ENCODE measurements around the gene MYO1D.

Gene MYO1D

DNA sequence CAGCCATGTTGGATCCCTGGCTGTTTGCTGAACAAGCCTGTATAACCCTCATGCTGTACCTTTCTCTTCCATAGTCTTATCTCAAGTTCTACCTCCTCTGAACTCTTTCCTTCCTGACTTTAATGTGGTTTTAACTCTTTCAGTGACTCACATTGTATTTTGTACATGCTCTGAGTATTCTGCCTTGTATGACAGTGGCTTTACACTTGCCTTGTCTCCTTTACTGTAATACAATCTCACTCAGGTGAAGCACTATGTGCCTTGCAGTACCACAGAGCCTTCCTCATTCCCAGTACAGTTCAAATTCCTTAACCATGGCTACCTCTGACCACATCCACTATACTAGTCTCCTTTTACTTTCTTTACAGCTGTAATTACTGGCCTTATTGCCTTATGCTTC, 418.6 kb downstream of the MYO1D start:
- Histone ChIP-seq H3K27ac (ENCODE audit: low read length) (no peak overlapping the region), H3K4me2 (ENCODE audit: low read depth, low read length) (no peak overlapping the region), H3K4me3 (ENCODE audit: low read length) (no peak overlapping the region), H3K79me2 (ENCODE audit: low read length) (peaks cover 92% of the 10 kb centered on the region), H3K9me2 (replicated peaks; ENCODE audit: insufficient read depth, low read length) (no peaks in the 10 kb centered on the region), H3K4me1 (ENCODE audit: low read length) (peaks cover 5% of the 10 kb centered on the region), H2AFZ (ENCODE audit: low read length) (no peak overlapping the region), H3K9me3 (replicated peaks; ENCODE audit: insufficient read depth, low read length) (no peaks in the 10 kb centered on the region), H3K27me3 (replicated peaks; ENCODE audit: insufficient read depth, low read length) (no peaks in the 10 kb centered on the region), H3F3A (ENCODE audit: insufficient read depth, low read length) (peaks cover 5% of the 10 kb centered on the region), H4K20me1 (ENCODE audit: insufficient read depth, low read length) (peaks cover 12% of the 10 kb centered on the region; the same call in 1 of the 2 replicates), H3K9ac (ENCODE audit: low read length) (no peak overlapping the region), H3K36me3 (replicated peaks; ENCODE audit: insufficient read depth, low read length) (peaks cover 23% of the 10 kb centered on the region)
- TF ChIP-seq EZH2phosphoT487 (IDR thresholded peaks at IDR 0.05; ENCODE audit: low read length) (no peak), EZH2 (optimal IDR thresholded peaks at IDR 0.05; ENCODE audit: low read depth, low read length) (no peak)
- TF ChIP-seq, protein P1, sequence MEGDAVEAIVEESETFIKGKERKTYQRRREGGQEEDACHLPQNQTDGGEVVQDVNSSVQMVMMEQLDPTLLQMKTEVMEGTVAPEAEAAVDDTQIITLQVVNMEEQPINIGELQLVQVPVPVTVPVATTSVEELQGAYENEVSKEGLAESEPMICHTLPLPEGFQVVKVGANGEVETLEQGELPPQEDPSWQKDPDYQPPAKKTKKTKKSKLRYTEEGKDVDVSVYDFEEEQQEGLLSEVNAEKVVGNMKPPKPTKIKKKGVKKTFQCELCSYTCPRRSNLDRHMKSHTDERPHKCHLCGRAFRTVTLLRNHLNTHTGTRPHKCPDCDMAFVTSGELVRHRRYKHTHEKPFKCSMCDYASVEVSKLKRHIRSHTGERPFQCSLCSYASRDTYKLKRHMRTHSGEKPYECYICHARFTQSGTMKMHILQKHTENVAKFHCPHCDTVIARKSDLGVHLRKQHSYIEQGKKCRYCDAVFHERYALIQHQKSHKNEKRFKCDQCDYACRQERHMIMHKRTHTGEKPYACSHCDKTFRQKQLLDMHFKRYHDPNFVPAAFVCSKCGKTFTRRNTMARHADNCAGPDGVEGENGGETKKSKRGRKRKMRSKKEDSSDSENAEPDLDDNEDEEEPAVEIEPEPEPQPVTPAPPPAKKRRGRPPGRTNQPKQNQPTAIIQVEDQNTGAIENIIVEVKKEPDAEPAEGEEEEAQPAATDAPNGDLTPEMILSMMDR (IDR thresholded peaks at IDR 0.05; ENCODE audit: low read length) = no peak
- DNase-seq = no peak

DNA sequence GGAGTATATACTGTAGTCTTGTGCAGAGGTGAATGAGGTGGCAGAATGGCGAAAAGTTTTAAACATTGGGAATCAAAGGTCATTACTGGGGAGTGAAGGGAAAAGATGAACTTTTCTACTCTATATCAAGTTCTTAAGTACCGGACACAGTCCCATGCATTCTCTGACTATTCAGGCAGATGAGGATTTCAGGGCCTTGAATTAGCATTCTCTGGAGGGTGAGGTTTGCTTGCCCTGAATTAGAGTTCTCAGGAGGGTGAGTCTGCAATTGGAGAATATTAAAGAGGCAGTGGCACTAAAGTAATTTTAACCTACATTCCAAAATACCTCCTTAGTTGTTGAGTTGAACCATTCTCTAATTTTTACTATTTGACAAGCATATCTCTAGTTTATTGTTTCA, 423.6 kb downstream of the MYO1D start:
- Histone ChIP-seq H4K20me1 (ENCODE audit: insufficient read depth, low read length) (peaks cover 6% of the 10 kb centered on the region; the same call in 1 of the 2 replicates), H3K36me3 (replicated peaks; ENCODE audit: insufficient read depth, low read length) (peaks cover 38% of the 10 kb centered on the region), H3K9me3 (replicated peaks; ENCODE audit: insufficient read depth, low read length) (no peaks in the 10 kb centered on the region)

DNA sequence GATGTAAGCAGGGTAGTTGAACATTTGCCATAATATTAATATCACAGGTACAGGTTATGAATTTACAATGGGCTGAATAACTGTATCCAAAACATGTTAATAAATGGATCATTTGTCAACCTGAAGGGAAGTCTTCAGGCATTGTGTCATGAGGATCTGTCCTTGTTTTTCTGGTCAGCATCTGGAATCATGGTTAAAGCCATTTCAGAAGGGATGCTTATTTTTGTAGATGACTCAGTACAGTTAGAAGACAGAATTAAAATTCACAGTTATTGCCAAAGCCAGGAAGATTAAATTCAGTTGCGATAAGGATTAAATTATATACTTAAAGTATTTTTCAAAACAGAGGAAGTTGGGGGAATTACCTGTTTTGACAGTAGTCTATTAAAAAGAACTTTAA, 424.6 kb downstream of the MYO1D start:
- Histone ChIP-seq H3K79me2 (ENCODE audit: low read length) (peaks cover 98% of the 10 kb centered on the region), H3K9me3 (replicated peaks; ENCODE audit: insufficient read depth, low read length) (no peaks in the 10 kb centered on the region), H3K4me3 (ENCODE audit: low read length) (no peak overlapping the region), H3K4me2 (ENCODE audit: low read depth, low read length) (no peak overlapping the region), H3K27me3 (replicated peaks; ENCODE audit: insufficient read depth, low read length) (no peaks in the 10 kb centered on the region), H2AFZ (ENCODE audit: low read length) (no peak overlapping the region), H3K4me1 (ENCODE audit: low read length) (peaks cover 5% of the 10 kb centered on the region), H3K9me2 (replicated peaks; ENCODE audit: insufficient read depth, low read length) (no peaks in the 10 kb centered on the region), H3K36me3 (replicated peaks; ENCODE audit: insufficient read depth, low read length) (peaks cover 42% of the 10 kb centered on the region), H3K9ac (ENCODE audit: low read length) (no peak overlapping the region), H3K27ac (ENCODE audit: low read length) (no peak overlapping the region), H3F3A (ENCODE audit: insufficient read depth, low read length) (no peaks in the 10 kb centered on the region), H4K20me1 (ENCODE audit: insufficient read depth, low read length) (peaks cover 9% of the 10 kb centered on the region; the same call in 1 of the 2 replicates)
- TF ChIP-seq EZH2 (optimal IDR thresholded peaks at IDR 0.05; ENCODE audit: low read depth, low read length) (no peak), EZH2phosphoT487 (IDR thresholded peaks at IDR 0.05; ENCODE audit: low read length) (no peak)
- TF ChIP-seq, protein P1 (IDR thresholded peaks at IDR 0.05; ENCODE audit: low read length) = no peak
- DNase-seq = no peak

More for the DNA sequence above, 423.6 kb downstream of the MYO1D start:
- Histone ChIP-seq H3K27ac (ENCODE audit: low read length) (no peak overlapping the region), H3K4me3 (ENCODE audit: low read length) (no peak overlapping the region), H3F3A (ENCODE audit: insufficient read depth, low read length) (no peaks in the 10 kb centered on the region), H3K9me2 (replicated peaks; ENCODE audit: insufficient read depth, low read length) (no peaks in the 10 kb centered on the region), H3K4me1 (ENCODE audit: low read length) (peaks cover 5% of the 10 kb centered on the region), H2AFZ (ENCODE audit: low read length) (no peak overlapping the region), H3K27me3 (replicated peaks; ENCODE audit: insufficient read depth, low read length) (no peaks in the 10 kb centered on the region), H3K9ac (ENCODE audit: low read length) (no peak overlapping the region), H3K79me2 (ENCODE audit: low read length) (peaks cover 98% of the 10 kb centered on the region), H3K4me2 (ENCODE audit: low read depth, low read length) (no peak overlapping the region)
- TF ChIP-seq, protein P1 (IDR thresholded peaks at IDR 0.05; ENCODE audit: low read length) = no peak
- TF ChIP-seq EZH2phosphoT487 (IDR thresholded peaks at IDR 0.05; ENCODE audit: low read length) = no peak
- no peak for TF ChIP-seq EZH2 (optimal IDR thresholded peaks at IDR 0.05; ENCODE audit: low read depth, low read length)
- DNase-seq = no peak

Measured in MM.1S (cell line).